ENCODE data around the gene NDFIP1. TPM values are rescaled to one million over a fixed set of nuclear protein-coding genes. Genes with fewer than 3 reads are reported as not detected.

NDFIP1 gene
- total RNA-seq, 1 donor from 2014 or later = 70.5 TPM

DNA sequence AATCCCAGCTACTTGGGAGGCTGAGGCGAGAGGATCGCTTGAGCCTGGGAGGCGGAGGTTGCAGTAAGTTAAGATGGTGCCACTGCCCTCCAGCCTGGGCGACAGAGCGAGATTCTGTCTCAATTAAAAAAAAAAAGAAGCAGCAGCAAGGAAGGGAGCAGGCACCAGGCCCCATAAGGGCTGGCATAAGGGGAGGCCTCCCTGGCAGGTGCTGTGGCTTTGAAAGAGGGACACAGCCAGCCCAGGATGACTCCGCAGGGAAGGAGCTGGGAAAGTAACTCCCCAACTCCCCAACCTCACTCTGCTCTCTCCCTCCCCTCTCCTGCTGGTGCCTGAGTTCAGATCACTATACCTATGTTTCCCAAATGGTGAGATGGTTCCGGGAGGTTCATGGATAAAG lies 70.1 kb downstream of the NDFIP1 start:
- no peak for DNase-seq
- no peaks in the 10 kb centered on the region for H3K9me3 ChIP-seq
- no peaks in the 10 kb centered on the region for H3K36me3 ChIP-seq
- no peak for ATAC-seq
- intact Hi-C loops (cut with DNase I) = no loop called here
- no peaks in the 10 kb centered on the region for H3K4me1 ChIP-seq
- H3K27me3 ChIP-seq (ENCODE audit: low read depth) = no peaks in the 10 kb centered on the region
- H3K27ac ChIP-seq = no peak overlapping the region
- TF ChIP-seq, protein P1, sequence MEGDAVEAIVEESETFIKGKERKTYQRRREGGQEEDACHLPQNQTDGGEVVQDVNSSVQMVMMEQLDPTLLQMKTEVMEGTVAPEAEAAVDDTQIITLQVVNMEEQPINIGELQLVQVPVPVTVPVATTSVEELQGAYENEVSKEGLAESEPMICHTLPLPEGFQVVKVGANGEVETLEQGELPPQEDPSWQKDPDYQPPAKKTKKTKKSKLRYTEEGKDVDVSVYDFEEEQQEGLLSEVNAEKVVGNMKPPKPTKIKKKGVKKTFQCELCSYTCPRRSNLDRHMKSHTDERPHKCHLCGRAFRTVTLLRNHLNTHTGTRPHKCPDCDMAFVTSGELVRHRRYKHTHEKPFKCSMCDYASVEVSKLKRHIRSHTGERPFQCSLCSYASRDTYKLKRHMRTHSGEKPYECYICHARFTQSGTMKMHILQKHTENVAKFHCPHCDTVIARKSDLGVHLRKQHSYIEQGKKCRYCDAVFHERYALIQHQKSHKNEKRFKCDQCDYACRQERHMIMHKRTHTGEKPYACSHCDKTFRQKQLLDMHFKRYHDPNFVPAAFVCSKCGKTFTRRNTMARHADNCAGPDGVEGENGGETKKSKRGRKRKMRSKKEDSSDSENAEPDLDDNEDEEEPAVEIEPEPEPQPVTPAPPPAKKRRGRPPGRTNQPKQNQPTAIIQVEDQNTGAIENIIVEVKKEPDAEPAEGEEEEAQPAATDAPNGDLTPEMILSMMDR (IDR thresholded peaks at IDR 0.05) = no peak
- no peak overlapping the region for H3K4me3 ChIP-seq

DNA sequence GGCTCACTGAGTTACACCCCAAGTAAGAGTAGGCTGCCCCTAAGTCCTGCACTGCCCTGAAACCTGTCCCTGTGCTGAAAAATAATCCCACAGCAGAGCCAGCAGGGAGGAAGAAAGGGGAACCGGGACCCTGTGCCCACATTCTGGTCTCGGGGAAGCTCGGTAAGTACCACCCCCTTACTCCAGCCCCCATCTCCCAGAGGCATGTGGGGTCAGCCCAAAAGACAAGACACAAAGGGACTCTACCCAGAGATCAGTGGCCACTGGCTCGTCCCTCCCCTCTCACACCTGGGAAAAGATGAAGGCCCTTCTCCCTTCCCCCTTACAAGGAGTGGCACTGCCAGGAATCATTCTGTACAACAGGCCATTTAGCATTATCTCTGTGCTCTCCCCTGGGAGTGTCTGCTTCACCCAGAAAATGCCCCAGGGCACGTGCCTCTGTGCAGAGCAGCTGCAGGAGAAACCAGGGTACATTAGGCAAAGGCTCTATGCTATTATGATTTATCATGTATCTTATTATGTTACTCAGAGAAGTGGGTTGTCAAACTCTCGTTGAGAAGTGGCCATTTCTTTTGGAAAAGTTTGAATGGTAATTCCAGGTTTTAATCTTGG lies 71.3 kb downstream of the NDFIP1 start:
- H3K27me3 ChIP-seq (ENCODE audit: low read depth) = no peaks in the 10 kb centered on the region
- TF ChIP-seq, protein P1 (IDR thresholded peaks at IDR 0.05) = no peak
- H3K9me3 ChIP-seq = no peaks in the 10 kb centered on the region
- no peak overlapping the region for H3K27ac ChIP-seq
- DNase-seq (no peak), ATAC-seq (no peak)
- no peaks in the 10 kb centered on the region for H3K36me3 ChIP-seq
- H3K4me3 ChIP-seq = no peak overlapping the region
- intact Hi-C loops (cut with DNase I) = no loop called here
- no peaks in the 10 kb centered on the region for H3K4me1 ChIP-seq

DNA sequence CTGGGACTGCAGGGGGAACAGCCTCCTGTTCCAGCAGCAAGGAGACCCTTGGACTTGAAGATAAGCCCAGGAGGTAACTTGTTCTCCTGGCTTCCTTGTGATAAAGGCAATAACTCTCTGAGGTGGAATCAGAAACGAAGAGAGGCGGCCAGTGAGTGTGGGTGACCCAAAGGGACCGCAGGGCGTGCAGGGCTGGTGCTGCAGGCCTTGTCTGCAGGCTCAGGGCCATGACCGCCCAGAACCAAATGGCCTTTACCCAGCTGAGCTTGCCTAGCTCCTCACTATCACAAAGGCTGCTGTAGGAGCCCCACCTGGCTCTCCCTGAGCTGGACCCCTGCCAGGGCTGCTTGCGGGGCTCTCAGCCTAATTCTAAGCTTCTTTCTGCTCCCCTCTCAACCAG lies 72.5 kb downstream of the NDFIP1 start:
- intact Hi-C loops (cut with DNase I) = no loop called here
- DNase-seq = no peak
- H3K36me3 ChIP-seq = no peaks in the 10 kb centered on the region
- no peaks in the 10 kb centered on the region for H3K4me1 ChIP-seq
- no peak overlapping the region for H3K4me3 ChIP-seq
- H3K27me3 ChIP-seq (ENCODE audit: low read depth) = no peaks in the 10 kb centered on the region
- TF ChIP-seq, protein P1 (IDR thresholded peaks at IDR 0.05) = no peak
- no peak overlapping the region for H3K27ac ChIP-seq
- ATAC-seq = no peak
- no peaks in the 10 kb centered on the region for H3K9me3 ChIP-seq

DNA sequence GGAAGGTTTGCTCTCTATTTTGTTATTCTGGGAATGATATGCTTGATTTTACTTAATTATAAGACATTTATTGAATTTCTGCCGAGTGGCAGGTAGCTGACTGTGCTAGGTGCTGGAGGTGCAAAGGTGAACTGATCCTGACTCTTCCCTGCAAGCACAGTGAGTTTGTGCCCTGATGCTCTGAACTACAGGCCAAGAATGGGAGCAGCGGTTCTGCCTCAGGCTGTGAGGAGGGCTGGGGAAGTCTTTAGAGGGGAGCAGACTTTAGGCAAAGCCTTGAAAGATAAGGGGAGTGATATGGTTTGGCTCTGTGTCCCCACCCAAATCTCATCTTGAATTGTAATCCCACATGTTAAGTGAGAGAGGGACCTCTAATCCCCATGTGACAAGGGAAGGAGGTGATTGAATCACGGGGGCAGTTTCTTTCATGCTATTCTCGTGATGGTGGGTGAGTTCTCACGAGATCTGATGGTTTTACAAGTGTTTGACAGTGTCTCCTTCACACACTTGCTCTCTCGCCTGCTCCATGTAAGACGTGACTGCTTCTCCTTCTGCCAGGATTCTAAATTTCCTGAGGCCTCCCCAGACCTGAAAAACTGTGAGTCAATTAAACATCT lies 73.1 kb downstream of the NDFIP1 start:
- H3K9me3 ChIP-seq = no peaks in the 10 kb centered on the region
- ATAC-seq = no peak

DNA sequence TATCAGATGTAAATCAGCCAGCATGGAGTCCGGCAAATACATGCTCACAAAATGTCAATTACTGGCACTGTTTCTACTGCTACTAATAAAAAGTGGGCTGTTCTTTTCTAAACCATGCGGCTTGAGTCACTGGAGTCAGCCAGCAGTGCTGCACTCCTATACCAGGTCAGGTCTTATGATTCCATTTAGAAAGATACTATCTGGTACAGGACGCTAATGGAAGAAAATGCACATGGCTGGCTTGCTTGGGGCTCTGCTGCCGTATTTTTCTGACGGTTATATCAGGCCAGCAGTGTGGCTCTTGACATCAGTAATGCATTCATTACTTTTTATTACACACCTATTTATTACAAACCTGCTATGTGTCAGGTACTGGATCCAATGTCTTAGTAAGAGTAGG lies 74.3 kb downstream of the NDFIP1 start:
- peaks cover 10% of the 10 kb centered on the region for H3K4me1 ChIP-seq
- intact Hi-C loops (cut with DNase I) = no loop called here
- no peaks in the 10 kb centered on the region for H3K36me3 ChIP-seq
- TF ChIP-seq, protein P1 (IDR thresholded peaks at IDR 0.05) = no peak
- DNase-seq (no peak), ATAC-seq (no peak)
- no peaks in the 10 kb centered on the region for H3K27me3 ChIP-seq (ENCODE audit: low read depth)
- no peak overlapping the region for H3K4me3 ChIP-seq
- no peak overlapping the region for H3K27ac ChIP-seq
- no peaks in the 10 kb centered on the region for H3K9me3 ChIP-seq

More for the DNA sequence above, 73.1 kb downstream of the NDFIP1 start:
- no peak overlapping the region for H3K4me3 ChIP-seq
- intact Hi-C loops (cut with DNase I) = no loop called here
- no peak for DNase-seq
- TF ChIP-seq, protein P1 (IDR thresholded peaks at IDR 0.05) = no peak
- no peaks in the 10 kb centered on the region for H3K27me3 ChIP-seq (ENCODE audit: low read depth)
- H3K27ac ChIP-seq = no peak overlapping the region
- no peaks in the 10 kb centered on the region for H3K4me1 ChIP-seq
- no peaks in the 10 kb centered on the region for H3K36me3 ChIP-seq
